ENCODE measurements around the gene GKN1. TPM values are rescaled to one million over a fixed set of nuclear protein-coding genes. Genes with fewer than 3 reads are reported as not detected.
"Not testable (repeated sequence)": the region's sequence is repeated elsewhere in the genome, so short reads cannot be mapped to it uniquely, and the experiment has no call there.

Gene GKN1
- total RNA-seq, 4 donors from 2014 or later = not detected

- Histone ChIP-seq H3K27me3 (no peaks in the 10 kb centered on the region), H3K27ac (no peak overlapping the region), H3K9me3 (no peaks in the 10 kb centered on the region), H3K36me3 (no peaks in the 10 kb centered on the region), H3K4me3 (no peak overlapping the region), H3K4me1 (peaks cover 3% of the 10 kb centered on the region)
- WGBS = 53% methylated on average over 3 of the region's 3 CpGs
- no peak for DNase-seq (ENCODE audit: low spot score in 2 of 2)
- no peak for TF ChIP-seq EP300 (IDR thresholded peaks at IDR 0.05)
- no peak for TF ChIP-seq POLR2AphosphoS5 (IDR thresholded peaks at IDR 0.05)
- no peak for TF ChIP-seq CTCF (IDR thresholded peaks at IDR 0.05)
- no peak for TF ChIP-seq POLR2A (IDR thresholded peaks at IDR 0.05)
These were observed 28.3 kb upstream of the GKN1 start for GRCh38 chr2:68946117-68946516.

DNA sequence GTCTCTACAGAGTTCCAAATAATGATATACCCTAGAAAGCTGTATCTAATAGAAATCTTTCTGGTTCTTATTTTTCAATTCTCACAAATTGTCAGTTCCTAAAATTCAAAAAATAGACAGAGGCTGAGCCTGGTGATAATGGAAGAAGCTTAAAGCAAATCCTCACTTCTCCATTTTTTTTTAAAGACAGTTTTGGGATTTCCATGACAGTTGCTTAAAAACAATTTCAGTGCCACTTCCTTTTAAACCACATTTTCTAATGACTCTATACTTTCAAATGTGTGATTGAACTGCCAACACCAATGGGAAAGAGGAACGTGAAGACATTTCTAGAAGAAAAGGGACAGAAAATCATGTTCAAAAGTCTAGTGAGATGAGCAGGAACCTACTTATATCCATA, 25.7 kb upstream of the GKN1 start:
- no peaks in the 10 kb centered on the region for H3K36me3 ChIP-seq
- TF ChIP-seq POLR2A (IDR thresholded peaks at IDR 0.05) (no peak), EP300 (IDR thresholded peaks at IDR 0.05) (no peak), POLR2AphosphoS5 (IDR thresholded peaks at IDR 0.05) (no peak), CTCF (IDR thresholded peaks at IDR 0.05) (no peak)
- WGBS = 80% methylated on average over 1 of the region's 1 CpG
- no peaks in the 10 kb centered on the region for H3K9me3 ChIP-seq
- H3K4me3 ChIP-seq = no peak overlapping the region
- H3K4me1 ChIP-seq = no peaks in the 10 kb centered on the region
- no peak for DNase-seq (ENCODE audit: low spot score in 2 of 2)
- H3K27ac ChIP-seq = no peak overlapping the region
- no peaks in the 10 kb centered on the region for H3K27me3 ChIP-seq

DNA sequence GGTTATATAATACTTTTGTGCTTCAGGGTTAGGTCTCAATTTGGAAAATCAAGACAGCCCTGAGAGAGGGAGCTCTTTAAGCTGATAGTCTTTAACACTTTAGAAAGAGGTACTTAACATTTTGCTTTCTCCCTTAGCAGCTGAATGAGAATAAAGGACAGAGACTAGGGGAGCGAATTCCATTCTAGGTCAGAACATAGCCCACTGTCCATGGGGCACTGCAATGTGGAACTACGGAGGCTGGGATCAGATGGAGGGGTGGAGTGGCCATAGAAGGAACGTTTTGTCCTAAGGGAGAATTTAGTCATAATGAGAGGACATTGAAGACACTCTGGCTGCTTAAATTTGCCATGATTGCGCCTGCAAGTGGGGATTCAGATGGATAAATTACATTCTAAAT, 22.5 kb upstream of the GKN1 start:
- H3K27me3 ChIP-seq = no peaks in the 10 kb centered on the region
- WGBS = 82% methylated on average over 4 of the region's 4 CpGs
- H3K4me1 ChIP-seq = no peaks in the 10 kb centered on the region
- no peak for TF ChIP-seq CTCF (IDR thresholded peaks at IDR 0.05)
- TF ChIP-seq POLR2A (IDR thresholded peaks at IDR 0.05) = no peak
- TF ChIP-seq POLR2AphosphoS5 (IDR thresholded peaks at IDR 0.05) = no peak
- no peak for TF ChIP-seq EP300 (IDR thresholded peaks at IDR 0.05)
- no peaks in the 10 kb centered on the region for H3K9me3 ChIP-seq
- H3K36me3 ChIP-seq = no peaks in the 10 kb centered on the region
- H3K27ac ChIP-seq = no peak overlapping the region
- no peak overlapping the region for H3K4me3 ChIP-seq
- no peak for DNase-seq (ENCODE audit: low spot score in 2 of 2)

DNA sequence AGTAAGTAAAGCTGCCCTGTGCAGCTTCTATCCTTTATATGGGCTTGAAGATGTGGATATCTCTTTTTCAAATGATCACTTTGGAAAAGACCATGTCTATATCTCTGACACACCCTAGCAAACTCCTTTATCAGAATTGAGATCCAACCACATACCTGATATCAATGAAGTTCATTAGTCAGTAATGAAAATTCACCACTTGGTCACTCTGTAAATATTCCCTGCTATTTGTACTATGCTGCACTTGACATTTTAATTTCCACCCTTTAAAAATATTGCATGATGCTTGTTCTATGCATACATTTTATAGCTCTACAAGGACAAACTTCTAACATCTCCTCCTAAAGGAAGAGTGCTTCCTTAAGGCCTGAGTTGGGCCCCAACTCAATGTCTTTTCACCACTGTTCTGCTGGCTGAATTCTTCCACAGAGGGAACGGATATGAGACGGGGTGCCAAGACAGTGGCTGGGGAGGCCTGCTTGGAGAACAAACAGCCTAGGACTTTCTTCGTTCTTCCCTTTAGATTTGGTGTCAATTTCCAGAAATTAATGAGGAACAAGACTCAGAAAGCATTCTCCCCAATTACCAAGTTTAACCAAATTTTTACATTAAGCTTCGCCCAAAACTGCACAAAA, 21.4 kb upstream of the GKN1 start, which contains the start of gene GKN2:
GKN2 (minus strand) TSS at position 7 of the 635 bp plus-strand sequence. CDS start 32 bp downstream, outside the sequence.
- no peaks in the 10 kb centered on the region for H3K4me1 ChIP-seq
- H3K9me3 ChIP-seq = no peaks in the 10 kb centered on the region
- H3K27ac ChIP-seq = no peak within 1 kb of the TSS
- H3K36me3 ChIP-seq = no peaks in the 10 kb centered on the region
- 90% methylated on average over 4 of the region's 4 CpGs for WGBS
- H3K4me3 ChIP-seq = no peak within 1 kb of the TSS
- H3K27me3 ChIP-seq = no peaks in the 10 kb centered on the region
- DNase-seq (ENCODE audit: low spot score in 2 of 2) = no peak
- no peak for TF ChIP-seq POLR2AphosphoS5 (IDR thresholded peaks at IDR 0.05)
- TF ChIP-seq EP300 (IDR thresholded peaks at IDR 0.05) = no peak

DNA sequence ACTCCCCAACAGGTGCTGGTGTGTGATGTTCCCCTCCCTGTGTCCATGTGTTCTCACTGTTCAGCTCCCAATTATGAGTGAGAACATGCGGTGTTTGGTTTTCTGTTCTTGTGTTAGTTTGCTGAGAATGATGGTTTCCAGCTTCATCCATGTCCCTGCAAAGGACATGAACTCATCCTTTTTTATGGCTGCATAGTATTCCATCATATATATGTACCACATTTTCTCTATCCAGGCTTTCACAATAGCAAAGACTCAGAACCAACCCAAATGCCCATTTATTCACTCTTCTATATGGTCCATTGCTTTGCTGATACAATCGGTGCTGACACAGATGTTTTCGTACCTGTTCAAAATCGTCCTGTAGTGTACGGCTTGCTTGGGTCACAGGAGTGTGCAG, 19.0 kb upstream of the GKN1 start:
- H3K27ac ChIP-seq; H3K4me1 ChIP-seq; H3K9me3 ChIP-seq; H3K4me3 ChIP-seq; H3K36me3 ChIP-seq; DNase-seq (ENCODE audit: low spot score in 2 of 2); H3K27me3 ChIP-seq: not testable (repeated sequence)
- 93% methylated on average over 5 of the region's 5 CpGs for WGBS

DNA sequence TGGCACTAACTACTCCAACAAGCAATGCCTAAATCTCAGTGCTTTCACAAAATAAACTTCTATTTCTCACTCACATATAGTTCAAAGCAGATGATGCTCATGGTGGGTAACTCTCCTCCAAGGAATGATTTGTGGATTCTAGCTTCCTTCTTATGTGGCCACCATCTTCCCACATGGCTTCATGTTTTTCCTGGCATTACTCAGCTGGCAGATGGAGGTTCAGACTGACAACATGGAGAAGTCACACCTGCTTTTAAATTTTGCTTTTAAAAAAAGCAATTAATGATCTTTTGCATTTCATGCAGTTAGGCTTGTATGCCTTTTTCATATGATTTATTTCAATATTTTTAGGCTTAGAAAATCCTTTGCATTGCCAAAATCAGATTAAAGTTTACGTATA, 15.4 kb upstream of the GKN1 start:
- H3K4me1 ChIP-seq = no peaks in the 10 kb centered on the region
- whole genome bisulfite sequencing = 98% methylated on average over 1 of the region's 1 CpG
- no peak for TF ChIP-seq POLR2A (IDR thresholded peaks at IDR 0.05)
- TF ChIP-seq POLR2AphosphoS5 (IDR thresholded peaks at IDR 0.05) = no peak
- no peak for TF ChIP-seq EP300 (IDR thresholded peaks at IDR 0.05)
- no peak for TF ChIP-seq CTCF (IDR thresholded peaks at IDR 0.05)
- H3K27me3 ChIP-seq = no peaks in the 10 kb centered on the region
- DNase-seq (ENCODE audit: low spot score in 2 of 2) = no peak
- no peak overlapping the region for H3K4me3 ChIP-seq
- H3K9me3 ChIP-seq = no peaks in the 10 kb centered on the region
- no peak overlapping the region for H3K27ac ChIP-seq
- H3K36me3 ChIP-seq = no peaks in the 10 kb centered on the region
